ENCODE data around the gene KRT37.
"Not testable (repeated sequence)": the region's sequence is repeated elsewhere in the genome, so short reads cannot be mapped to it uniquely, and the experiment has no call there.

Gene KRT37

DNA sequence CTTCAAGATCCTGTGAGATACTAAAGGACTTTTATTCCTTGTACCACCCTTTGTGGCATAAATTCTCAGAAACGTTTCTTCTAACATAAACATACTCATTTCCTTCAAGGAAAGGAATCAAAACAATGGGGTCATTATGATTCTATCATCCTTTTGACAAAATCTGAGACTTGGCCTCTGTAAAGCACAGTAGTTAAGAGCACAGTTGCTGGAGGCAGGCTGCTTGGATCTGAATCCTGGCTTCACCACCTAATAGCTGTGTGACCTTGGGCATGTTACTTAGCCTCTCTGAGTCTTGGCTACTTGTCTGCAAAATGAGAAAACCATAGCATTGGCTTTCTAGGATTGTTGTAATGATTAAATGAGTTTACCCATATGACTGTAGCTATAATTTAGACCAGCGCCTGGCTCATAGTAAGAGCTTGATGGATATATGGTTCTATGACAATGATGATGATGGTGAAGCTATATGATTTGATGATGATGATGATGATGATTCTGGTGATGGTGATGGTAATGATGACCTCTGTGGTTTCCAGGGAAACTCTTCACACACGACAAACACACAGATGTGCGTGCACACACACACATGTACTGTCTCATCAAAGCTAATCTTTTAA is 20.9 kb downstream of the KRT37 start:
- DNase-seq, result no peak

DNA sequence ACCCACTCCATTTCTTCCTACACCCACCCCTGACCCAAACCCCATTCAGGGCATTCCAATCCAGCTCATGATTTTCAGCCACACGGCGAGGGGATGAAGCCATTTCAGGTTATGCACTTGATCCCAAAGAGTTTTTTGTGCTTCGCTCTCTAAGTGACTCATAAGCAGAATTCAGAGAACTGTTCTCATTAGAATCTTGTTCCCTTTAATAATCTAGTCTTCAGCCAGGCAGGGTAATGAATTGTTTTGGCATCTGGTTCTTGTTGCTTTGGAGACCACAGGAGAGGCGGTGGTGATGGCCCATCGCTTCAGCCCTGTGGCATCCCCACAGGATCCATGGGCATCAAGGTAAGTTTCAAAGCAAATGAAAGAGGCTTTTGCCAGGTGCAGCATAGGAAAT is 22.2 kb downstream of the KRT37 start:
- DNase-seq, result peak; percentile 42

DNA sequence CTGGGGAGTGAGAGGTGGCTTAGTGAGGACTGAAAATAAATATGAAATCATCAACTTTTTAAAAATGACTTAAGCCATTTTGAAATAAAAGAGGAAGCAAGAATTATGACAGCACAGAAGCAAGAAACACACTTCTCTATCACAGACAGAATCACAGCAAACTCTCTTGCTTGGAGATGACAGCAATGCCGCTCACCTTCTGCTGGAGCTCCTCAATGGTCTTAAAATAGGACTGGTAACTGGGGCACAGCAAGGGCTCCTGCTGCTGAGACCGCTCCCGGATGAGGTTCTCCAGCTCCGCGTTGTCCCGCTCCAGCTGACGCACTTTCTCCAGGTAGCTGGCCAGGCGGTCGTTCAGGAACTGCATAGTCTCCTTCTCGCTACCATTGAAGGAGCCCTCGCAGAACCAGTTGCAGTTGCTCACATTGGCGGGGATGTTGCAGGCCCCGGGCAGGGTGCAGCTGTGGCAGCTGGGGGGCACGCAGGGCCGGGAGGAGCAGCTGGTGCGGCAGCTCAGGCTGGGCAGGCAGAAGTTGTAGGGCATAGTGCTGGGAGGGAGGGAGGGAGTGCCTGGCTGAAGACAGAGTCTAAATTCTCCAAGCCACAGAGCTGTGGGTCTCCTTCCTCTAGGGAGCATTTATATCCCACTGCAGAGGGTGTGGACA is 27.3 kb downstream of the KRT37 start, which contains the start of gene KRT31:
TSS of gene KRT31 (minus strand) at position 613 of the 665 bp plus-strand sequence. CDS start at position 544, 69 bp downstream.
- no peak for DNase-seq

DNA sequence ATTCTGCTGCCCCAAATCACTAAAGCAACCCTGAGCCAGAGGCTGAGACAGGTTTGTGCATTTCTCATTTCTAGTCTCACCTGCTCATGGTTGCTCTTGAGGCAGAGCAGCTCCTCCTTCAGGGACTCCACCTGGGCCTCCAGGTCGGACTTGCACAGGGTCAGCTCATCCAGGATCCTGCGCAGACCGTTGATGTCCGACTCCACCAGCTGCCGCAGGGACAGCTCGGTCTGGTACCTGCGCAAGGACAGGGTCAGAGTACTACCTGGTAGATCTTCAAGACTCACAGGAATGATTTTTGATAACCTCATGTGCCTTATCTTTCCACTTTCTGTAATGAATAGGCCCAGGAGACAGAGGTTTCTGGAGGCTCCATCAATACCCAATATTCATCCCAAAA is 28.0 kb downstream of the KRT37 start:
- no peak for DNase-seq

DNA sequence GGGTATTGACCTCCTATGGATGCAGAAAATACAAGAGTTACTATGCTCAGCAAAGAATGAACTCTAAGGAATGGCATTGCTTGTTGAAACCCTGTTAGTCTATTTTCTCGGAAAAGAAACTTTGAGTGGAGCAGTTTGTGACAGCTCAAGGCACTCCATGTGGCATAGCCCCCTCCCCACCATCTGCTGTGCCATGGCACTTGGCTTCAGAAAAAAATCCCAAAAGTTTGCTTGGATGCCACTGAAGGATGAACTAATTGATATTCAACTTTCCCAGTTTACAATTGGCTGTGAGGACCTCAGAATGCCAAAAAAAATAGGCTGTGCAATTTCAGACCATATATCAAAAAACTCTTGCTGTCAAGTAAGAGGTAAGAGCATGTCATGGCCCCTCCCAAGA is 28.8 kb downstream of the KRT37 start:
- no peak for DNase-seq

DNA sequence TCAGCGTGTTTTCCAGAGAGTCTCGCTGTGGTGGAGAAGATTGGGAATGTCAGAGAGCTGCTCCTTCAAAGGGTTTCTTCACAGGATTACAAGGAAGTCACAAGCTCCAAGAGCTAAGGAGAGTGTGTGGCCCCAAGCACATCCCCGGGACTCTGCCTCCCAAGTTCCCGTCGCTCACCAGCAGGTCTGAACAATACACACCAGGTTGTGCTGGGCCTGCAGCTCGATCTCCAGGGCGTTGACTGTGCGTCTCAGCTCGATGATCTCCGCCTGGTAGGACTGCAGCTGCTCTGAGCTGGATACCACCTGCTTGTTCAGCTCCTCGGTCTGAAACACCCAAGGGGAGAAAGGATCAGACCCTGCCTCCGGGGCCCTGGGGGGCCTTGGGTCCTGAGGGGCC is 29.3 kb downstream of the KRT37 start:
- DNase-seq, result not testable (repeated sequence)

DNA sequence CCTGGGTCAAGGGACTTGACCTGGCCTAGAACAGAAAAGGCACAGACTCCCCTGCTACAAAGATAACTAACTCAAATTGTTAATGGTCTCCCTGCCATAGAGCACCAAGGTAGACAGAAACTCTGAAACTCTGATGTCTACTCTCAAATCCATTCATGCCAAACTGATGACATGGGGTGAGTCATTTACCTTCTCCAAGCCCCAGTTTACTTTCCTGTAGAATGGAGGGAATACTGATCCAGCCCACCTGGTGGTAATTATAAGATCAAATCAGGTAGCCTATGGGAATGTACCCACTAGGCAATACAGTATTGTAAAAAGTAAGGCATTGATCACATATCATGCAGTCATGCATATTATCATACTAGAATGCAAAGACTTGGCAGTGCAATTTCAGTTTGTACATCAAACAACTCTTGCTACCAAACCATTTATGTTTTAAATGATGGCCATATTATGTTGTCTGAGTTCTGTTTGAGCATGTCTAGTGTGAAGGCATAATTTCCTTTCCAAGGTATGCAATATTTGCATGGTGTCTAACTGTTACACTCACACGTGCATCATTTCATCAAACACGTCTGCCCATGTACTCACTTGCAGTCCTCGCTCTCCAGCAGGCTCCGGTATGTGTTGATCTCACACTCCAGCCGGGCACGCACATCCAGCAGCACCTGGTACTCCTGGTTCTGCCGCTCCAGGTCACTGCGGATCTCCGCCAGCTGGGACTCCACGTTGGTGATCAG is 30.0 kb downstream of the KRT37 start:
- peak; percentile 31 for DNase-seq

DNA sequence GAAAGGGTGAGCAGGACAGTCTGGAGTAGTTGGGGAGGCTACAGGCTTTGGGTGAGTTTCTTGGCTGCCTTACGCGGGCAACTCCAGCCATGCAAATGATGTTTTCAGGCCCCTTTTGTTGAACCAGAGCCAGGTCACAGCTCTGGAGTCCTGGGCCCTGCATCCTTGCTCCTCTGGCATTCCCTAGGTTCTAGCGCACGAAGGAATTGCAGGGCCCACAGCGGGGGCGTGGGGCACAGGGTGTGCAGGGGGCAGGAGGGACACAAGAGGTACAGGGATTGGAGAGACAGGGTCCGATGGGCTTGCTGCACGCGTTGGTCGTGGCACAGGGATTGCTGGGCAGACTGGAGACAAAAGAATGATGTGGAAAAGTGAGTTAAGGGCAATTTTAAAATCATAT is 30.6 kb downstream of the KRT37 start:
- no peak for DNase-seq

DNA sequence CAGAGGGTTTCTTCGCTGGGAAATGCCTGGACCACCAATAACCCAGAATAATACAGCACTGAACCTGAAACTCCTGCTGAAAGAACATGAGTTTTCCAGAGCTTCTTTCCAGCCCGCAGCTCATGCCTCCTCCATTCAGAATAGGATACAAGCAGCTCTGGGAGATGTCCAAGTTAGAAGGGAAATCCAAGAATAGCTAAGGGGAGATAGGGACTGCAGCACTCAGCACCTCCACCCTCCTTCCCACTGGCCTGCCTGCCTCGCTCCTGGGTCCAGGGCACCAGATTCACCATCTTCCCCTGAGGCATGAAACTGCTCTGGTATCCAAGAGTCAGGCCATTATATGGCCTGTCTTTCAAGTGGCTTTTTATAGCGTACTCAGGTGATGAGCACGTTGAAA is 31.1 kb downstream of the KRT37 start:
- no peak for DNase-seq

DNA sequence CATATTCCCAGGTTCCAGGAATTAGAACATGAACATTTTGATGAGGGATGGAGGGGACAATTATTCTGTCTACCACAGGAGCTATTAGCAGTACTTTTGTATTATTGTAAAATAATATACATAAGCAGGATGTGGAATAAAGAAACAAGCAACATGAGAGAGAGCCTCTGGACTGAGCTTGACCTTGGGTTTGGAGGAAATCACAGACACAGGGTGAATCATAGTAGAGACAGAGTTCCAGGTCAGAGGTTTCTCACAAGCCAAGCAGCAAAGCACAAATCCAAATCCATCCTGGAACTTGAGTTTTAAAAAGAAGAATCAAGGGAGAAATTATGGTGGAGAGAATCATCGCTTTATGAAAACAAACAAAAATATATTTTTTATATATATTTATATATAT is 32.1 kb downstream of the KRT37 start:
- DNase-seq, result peak; percentile 65

DNA sequence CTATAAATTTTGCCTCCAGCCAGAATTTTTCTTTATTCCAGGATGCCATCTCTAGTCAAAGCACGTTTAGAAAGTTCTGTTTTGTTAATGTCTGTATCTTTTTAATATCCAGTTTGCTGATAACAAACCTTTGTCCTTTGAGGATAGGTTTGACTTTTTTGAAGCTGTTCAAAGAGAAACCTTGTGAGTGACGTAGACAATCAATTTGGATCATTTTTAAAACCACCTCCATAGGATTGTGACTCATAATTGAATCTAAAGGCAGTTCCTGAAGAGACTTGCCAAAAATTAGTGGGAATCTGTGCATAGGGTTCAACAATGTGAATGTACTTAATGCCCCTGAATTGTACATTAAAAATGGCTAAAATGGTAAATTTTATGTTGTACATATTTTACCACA is 32.9 kb downstream of the KRT37 start:
- DNase-seq, result no peak

DNA sequence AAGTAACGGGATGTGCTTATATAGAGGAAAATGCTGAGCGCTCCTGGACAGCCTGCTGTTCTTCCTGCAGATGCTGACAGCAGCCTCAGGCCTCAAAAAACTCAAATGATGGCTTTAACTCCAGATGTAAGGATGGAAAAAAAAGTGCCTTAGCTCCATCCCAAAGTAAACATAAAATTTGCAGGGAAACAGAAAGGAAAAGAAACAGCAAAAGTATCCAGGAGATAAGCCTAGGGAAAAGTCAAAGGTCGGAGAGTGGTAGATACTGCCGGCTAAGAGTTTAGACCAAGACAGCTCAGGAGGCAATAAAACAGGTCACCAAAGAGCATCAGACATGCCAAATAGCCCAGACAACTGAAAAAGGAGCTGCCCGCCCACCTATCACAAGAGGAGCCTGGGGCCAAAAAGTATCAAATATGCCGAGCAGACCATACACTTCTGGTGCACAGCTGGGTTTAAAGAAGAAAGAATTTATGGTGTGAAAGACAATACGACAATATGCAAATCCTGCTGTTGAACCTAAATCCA is 33.9 kb downstream of the KRT37 start:
- no peak for DNase-seq

DNA sequence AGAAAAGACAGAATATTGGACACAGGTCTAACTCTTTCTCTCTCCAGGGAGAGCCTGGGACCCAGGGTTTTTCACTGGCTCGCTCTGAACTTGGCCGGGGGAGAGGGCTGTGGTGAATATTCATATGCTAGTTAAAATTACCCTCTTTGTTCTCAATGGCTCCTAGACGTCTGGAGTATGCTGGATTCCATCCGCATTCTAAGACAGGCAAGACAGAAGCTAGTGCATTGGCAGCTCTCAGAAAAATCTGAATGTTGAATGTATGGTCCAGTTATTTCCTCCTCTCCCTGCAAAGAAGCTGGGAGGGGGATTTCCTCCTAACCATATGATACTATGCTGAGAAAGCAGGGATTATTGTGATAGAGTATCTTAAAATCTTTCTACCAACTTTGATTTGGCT is 36.7 kb downstream of the KRT37 start:
- DNase-seq, result no peak

DNA sequence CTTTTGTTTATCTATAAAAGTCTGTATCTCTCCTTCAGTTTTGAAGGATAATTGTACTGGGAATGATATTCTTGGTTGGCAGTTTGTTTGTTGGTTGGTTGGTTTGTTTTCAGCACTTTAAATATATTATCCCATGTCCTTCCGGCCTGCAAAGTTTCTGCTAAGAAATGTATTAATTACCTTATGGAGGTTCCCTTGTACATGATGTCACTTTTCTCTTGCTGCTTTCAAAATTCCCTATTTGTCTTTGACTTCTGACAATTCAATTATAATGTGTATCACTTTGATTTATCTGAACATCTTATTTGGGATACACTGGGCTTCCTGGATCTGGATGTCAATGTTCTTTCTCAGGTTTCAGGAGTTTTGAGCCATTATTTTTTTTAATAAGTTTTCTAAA is 38.2 kb downstream of the KRT37 start:
- no peak for DNase-seq

DNA sequence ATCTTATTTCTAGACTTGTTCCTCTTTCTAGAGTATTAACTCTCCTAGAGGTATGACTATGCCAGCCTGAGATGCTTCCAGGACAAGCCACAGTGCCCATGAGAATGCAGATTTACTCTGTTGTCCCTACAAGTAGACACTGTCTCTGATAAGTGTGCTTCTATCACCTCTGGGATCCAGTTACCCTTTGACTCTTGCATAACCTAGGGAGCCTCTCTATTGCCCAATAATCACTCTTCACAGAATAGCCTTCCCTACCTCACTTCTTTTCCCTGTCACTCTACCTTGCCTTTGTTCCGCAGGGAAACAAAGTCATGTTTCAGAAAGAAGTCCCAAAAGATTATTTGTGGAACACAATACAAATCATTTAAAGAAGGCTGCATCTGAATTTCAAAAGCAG is 40.7 kb downstream of the KRT37 start:
- DNase-seq, result no peak

DNA sequence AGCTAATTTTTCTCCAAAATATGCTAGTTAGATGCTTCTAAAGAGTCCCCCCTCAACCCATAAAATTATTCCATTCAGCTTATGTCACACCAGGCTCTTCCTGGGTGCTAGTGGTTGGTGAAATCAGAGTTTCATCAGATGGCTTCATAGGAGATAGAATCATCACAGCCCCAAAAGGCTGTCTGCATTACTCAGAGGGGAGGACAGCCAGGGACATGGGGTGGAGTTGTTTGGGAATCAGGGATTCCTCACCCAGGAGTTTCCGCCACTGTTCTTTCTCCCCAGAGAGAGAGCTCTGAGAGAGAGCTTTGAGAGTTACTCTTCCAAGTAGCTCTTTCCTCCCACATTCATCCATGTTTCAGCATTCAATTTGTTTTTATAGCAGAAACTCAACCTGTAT is 42.0 kb downstream of the KRT37 start:
- peak; percentile 95 for DNase-seq

DNA sequence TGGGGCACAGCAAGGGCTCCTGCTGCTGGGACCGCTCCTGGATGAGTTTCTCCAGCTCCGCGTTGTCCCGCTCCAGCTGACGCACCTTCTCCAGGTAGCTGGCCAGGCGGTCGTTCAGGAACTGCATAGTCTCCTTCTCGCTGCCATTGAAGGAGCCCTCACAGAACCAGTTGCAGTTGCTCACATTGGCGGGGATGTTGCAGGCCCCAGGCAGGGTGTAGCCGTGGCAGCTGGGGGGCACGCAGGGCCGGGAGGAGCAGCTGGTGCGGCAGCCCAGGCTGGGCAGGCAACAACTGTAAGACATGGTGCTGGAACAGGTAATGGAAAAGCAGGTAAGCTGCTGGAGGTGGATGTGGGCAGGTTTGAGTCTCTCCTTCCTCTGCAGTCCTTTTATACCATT is 42.4 kb downstream of the KRT37 start, which contains the start of gene KRT34:
TSS of gene KRT34 (minus strand) at position 364 of the 400 bp plus-strand sequence. CDS start at position 304, 60 bp downstream.
- DNase-seq, result not testable (repeated sequence)

DNA sequence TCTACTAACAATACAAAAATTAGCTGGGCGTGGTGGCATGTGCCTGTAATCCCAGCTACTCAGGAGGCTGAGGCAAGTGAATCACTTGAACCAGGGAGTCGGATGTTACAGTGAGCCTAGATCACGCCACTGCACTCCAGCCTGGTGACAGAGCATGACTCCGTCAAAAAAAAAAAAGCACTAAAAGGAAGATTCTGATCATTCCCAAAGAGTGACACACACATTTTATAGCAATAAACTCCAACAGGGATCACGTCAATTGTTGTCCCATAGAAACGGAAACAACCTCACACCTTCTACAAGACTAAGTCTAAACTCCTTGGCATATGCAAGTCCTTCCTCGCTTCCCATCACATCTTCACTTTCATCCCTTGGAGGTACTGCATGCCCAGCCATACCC is 44.3 kb downstream of the KRT37 start:
- peak; percentile 98 for DNase-seq

DNA sequence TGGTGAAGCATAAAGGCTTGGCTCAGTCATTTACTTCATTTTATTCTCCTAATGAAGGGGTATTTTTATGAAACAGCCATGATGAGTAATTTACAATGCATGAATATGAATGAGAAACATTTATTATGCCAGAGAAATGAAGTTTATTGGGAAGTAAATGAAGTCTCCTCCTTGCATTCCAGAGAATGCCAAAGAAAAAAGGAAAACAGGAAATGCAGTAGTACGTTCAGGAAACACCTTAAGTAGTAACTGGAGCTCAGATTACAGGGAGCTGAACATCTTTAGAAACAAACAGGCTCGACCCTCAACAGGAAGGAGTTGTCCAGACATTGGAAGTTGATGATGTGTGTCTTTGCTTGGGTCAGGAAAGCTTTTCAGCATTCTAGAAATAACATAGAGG is 46.8 kb downstream of the KRT37 start:
- DNase-seq, result peak; percentile 55

Data from EL (cell line).